ENCODE data around the gene CALU.

The CALU gene

DNA sequence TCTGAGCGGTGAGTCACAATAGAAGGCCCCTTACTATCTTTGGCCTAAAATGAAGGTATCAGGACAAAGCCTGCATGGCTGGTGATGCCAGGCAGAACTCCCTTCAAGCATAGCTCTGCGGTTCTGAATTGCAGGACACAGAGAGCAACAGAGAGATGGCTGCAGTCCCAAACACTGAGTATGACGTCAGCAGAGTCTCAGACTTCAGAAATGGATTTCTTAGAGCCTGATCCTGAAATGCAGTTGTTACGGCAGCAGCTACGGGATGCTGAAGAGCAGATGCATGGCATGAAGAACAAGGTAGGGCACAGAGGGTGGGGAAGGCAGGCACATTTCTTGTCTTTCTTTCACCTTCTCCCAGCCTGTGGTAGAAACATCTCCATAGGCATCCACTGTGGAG is 66.1 kb downstream of the CALU start:
- H3K4me3 ChIP-seq (ENCODE audit: low read depth, low read length): no peak overlapping the region
- no peak for DNase-seq (ENCODE audit: low read depth)
- no peak for TF ChIP-seq CTCF (IDR thresholded peaks at IDR 0.05; ENCODE audit: control insufficient read depth, extremely low read depth, insufficient read depth)

- no peak for DNase-seq (ENCODE audit: low read depth)
- H3K4me3 ChIP-seq (ENCODE audit: low read depth, low read length): no peak overlapping the region
These were observed 68.0 kb downstream of the CALU start for GRCh38 chr7:128807191-128807590.

GRCh38 chr7:128809363-128809762 is 70.2 kb downstream of the CALU start:
- no peak for TF ChIP-seq CTCF (IDR thresholded peaks at IDR 0.05; ENCODE audit: control insufficient read depth, extremely low read depth, insufficient read depth)
- H3K4me3 ChIP-seq (ENCODE audit: low read depth, low read length): no peak overlapping the region
- DNase-seq (ENCODE audit: low read depth): no peak

More at GRCh38 chr7:128807191-128807590, 68.0 kb downstream of the CALU start:
- no peak for TF ChIP-seq CTCF (IDR thresholded peaks at IDR 0.05; ENCODE audit: control insufficient read depth, extremely low read depth, insufficient read depth)

DNA sequence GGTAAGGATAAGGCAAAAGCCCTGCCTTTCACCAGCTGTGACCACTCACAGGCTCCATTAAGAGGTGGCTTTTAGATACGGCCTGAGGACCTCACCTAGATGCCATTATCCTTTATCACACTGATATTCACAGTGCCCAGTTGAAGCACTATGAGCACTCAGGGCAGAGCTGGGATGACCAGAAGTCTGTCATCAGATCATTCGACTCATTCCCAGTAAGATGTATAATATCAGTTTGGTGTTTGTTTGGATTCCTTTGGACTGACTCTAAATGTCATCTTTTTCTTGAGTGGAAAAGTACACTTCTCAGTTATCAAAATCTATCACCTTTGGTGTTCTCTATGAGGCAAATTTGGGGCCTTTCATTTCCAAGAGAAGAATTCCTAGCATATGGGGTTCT is 71.3 kb downstream of the CALU start:
- no peak for TF ChIP-seq CTCF (IDR thresholded peaks at IDR 0.05; ENCODE audit: control insufficient read depth, extremely low read depth, insufficient read depth)
- no peak overlapping the region for H3K4me3 ChIP-seq (ENCODE audit: low read depth, low read length)
- no peak for DNase-seq (ENCODE audit: low read depth)

DNA sequence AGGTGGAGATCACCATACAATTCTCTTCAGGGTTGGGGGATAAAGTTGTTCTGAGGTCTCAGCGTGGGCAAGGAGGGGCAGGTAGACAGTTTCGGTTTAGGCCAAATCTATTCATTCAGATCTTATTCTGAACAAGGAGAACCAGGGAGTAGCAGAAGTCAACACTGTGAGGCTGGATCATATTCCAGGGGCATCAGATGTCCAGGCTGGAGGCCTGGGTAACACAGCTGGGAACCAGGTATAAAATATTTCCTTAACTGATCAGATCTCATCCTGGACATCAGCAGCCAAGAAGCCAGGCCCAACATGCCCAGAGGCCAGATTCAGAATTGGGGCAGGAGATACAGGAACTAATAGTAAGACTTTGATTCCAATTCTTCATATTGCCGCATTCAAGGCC is 71.8 kb downstream of the CALU start:
- no peak overlapping the region for H3K4me3 ChIP-seq (ENCODE audit: low read depth, low read length)
- DNase-seq (ENCODE audit: low read depth): no peak
- TF ChIP-seq CTCF (IDR thresholded peaks at IDR 0.05; ENCODE audit: control insufficient read depth, extremely low read depth, insufficient read depth): no peak

DNA sequence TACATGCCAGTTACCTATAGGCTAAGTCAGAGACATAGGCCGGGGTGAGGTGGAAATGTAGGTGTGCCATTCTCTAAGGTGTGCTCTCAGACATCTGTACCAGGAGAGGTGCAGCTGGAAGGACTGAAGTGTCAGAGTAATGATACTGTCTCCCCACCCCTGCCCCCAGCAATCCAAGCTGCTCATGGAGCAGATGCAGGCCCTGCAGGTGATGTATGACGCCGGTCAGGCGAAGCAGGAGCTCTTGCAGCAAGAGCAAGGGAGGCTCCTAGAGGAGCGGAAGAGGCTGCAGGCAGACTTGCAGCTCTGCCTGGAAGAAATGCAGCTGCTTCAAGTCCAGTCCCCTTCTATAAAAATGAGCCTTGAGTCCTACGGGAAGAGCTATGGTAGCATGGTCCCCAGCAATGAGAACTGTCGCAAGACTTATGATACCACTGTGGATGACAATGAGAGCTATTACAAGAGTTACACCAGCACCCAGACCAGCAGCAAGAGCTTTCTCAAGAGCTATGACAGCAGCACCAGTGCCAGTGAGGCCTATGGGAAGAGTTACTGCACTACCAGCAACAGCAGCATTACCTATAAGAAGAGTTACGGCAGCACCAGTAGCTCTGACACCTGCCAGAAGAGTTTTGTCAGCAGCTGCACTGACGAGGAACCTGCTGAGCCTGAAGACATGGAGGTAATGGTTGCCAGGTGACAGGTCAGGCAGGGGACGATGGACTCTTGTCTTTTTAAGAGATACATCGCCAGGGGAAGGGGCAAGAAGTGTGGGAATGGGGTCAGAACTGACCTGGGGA is 72.7 kb downstream of the CALU start:
- DNase-seq (ENCODE audit: low read depth): no peak
- H3K4me3 ChIP-seq (ENCODE audit: low read depth, low read length): no peak overlapping the region
- no peak for TF ChIP-seq CTCF (IDR thresholded peaks at IDR 0.05; ENCODE audit: control insufficient read depth, extremely low read depth, insufficient read depth)
